Measurements from ENCODE around the gene KLF1. TPM values are rescaled to one million over a fixed set of nuclear protein-coding genes. Genes with fewer than 3 reads are reported as not detected.

Gene KLF1
- total and polyA plus RNA-seq, 10 of the 15 experiments (the other 5 are each of a cell fraction or from before 2014, with no cell fraction given), result 0.04 to 0.38 (median 0.08) TPM; not detected in 3

GRCh38 chr19:12881172-12881808, 5.7 kb downstream of the KLF1 start, which contains the start of gene DNASE2:
DNASE2 (minus strand) TSS chr19:12881449; CDS start chr19:12881375, 74 bp downstream.
- in situ Hi-C loops (cut with MboI), result loop anchor here (10.0 kb wide), 1 partner anchor 214 kb away; no protein-coding TSS in a partner anchor
- Histone ChIP-seq H3K4me2 (ENCODE audit: control insufficient read depth, insufficient read depth) (peak within 1 kb of the TSS; percentile 91), H3K27ac (ENCODE audit: control insufficient read depth, insufficient read depth) (peak within 1 kb of the TSS; percentile 82), H3K9ac (ENCODE audit: control insufficient read depth, insufficient read depth, low read length) (peak within 1 kb of the TSS; percentile 75), H3K79me2 (ENCODE audit: control insufficient read depth, insufficient read depth, low read length) (peaks cover 4% of the 10 kb centered on the region; the same call in 1 of the 2 replicates), H2AFZ (ENCODE audit: control insufficient read depth, low read depth, low read length) (peak within 1 kb of the TSS; percentile 92), H3K4me3 (peak within 1 kb of the TSS; percentile 90), H4K20me1 (ENCODE audit: control insufficient read depth, insufficient read depth) (no peaks in the 10 kb centered on the region), H3K36me3 (ENCODE audit: control insufficient read depth in 2 of 2, insufficient read depth in 2 of 2, low read length in 1 of 2) (peaks cover 0 to 4% of the 10 kb centered on the region in 2 experiments; a peak in 2 of 4 replicates), H3K27me3 (replicated peaks in 1 of 2; ENCODE audit: control insufficient read depth in 2 of 2, insufficient read depth in 2 of 2, low read length in 1 of 2) (no peaks in the 10 kb centered on the region; a peak in 1 of 4 replicates), H3K9me3 (replicated peaks; ENCODE audit: control insufficient read depth, insufficient read depth, low read length) (peaks cover 7% of the 10 kb centered on the region), H3K4me1 (ENCODE audit: control insufficient read depth, insufficient read depth, low read length) (peaks cover 16% of the 10 kb centered on the region)
- intact Hi-C loops (cut with micrococcal nuclease; ENCODE audit: unreplicated experiment), result no loop called here
- SMC1A ChIA-PET (ENCODE audit: uncharacterized antibody, unreplicated experiment), result interaction anchor here (0.8 to 4.1 kb wide), 4 partner anchors 10 to 96 kb away, joined by 3 to 23 read pairs (median 4); partner anchors contain the start of gene GCDH
- BruUV-seq (replicated peaks), result no TSS peak
- peak; percentile 85 for DNase-seq (ENCODE audit: low read depth, low spot score)
- CTCF ChIA-PET, result interaction anchor here (1.1 to 13.2 kb wide), 13 partner anchors 9 to 121 kb away, joined by 3 to 182 read pairs (median 4); partner anchors contain the start of genes FARSA and GCDH
- peak; percentile 99 for FAIRE-seq
- peak; percentile 88 for ATAC-seq
- 2% methylated on average over 38 of the region's 38 CpGs for WGBS (ENCODE audit: insufficient coverage, insufficient replicate concordance, low lambda C conversion rate, missing lambda C conversion rate)
- POLR2A ChIA-PET, result interaction anchor here (0.5 to 3.3 kb wide), 9 partner anchors 10 to 147 kb away, joined by 3 to 35 read pairs (median 4); partner anchors contain the start of genes CALR, FARSA, GCDH and PRDX2
- RAD21 ChIA-PET (ENCODE audit: unreplicated experiment), result interaction anchor here (0.7 to 2.4 kb wide), 4 partner anchors 9 to 223 kb away, joined by 3 to 21 read pairs (median 12); partner anchors contain the start of gene GCDH
- TF ChIP-seq EGR1 (IDR thresholded peaks at IDR 0.05; ENCODE audit: borderline replicate concordance in 1 of 2, low read depth in 2 of 2, low read length in 2 of 2) (0 out of 3 replicates have a peak, but pooled peaks of 1 of the 2 experiments have one; percentile 37), ASH2L (IDR thresholded peaks at IDR 0.05; ENCODE audit: borderline replicate concordance, low read depth) (no peak), BCL11A (IDR thresholded peaks at IDR 0.05; ENCODE audit: low read depth, low read length) (no peak), ZNF217 (IDR thresholded peaks at IDR 0.05) (no peak), SMAD5 (IDR thresholded peaks at IDR 0.05; ENCODE audit: low read depth) (no peak), NR2C2 (IDR thresholded peaks at IDR 0.05; ENCODE audit: borderline replicate concordance, control insufficient read depth, insufficient read length, low read depth) (no peak), GABPA (IDR thresholded peaks at IDR 0.05; ENCODE audit: low read depth) (no peak), POLR2AphosphoS5 (IDR thresholded peaks at IDR 0.05; ENCODE audit: low read length) (peak; percentile 83), ZNF622 (IDR thresholded peaks at IDR 0.05) (no peak), IRF4 (IDR thresholded peaks at IDR 0.05; ENCODE audit: low read depth, low read length) (peak; percentile 80), DPF2 (IDR thresholded peaks at IDR 0.05) (peak; percentile 95), GATAD2B (conservative IDR thresholded peaks at IDR 0.05; ENCODE audit: low read depth) (peak; percentile 92), ZNF592 (IDR thresholded peaks at IDR 0.05) (no peak), RUNX3 (IDR thresholded peaks at IDR 0.05; ENCODE audit: low read length) (peak; percentile 27; the same call in 1 of the 2 replicates), MYC (IDR thresholded peaks at IDR 0.05; ENCODE audit: insufficient read depth, insufficient read length, insufficient replicate concordance, low read length, severe bottlenecking) (no peak)
- TF ChIP-seq, protein P1, sequence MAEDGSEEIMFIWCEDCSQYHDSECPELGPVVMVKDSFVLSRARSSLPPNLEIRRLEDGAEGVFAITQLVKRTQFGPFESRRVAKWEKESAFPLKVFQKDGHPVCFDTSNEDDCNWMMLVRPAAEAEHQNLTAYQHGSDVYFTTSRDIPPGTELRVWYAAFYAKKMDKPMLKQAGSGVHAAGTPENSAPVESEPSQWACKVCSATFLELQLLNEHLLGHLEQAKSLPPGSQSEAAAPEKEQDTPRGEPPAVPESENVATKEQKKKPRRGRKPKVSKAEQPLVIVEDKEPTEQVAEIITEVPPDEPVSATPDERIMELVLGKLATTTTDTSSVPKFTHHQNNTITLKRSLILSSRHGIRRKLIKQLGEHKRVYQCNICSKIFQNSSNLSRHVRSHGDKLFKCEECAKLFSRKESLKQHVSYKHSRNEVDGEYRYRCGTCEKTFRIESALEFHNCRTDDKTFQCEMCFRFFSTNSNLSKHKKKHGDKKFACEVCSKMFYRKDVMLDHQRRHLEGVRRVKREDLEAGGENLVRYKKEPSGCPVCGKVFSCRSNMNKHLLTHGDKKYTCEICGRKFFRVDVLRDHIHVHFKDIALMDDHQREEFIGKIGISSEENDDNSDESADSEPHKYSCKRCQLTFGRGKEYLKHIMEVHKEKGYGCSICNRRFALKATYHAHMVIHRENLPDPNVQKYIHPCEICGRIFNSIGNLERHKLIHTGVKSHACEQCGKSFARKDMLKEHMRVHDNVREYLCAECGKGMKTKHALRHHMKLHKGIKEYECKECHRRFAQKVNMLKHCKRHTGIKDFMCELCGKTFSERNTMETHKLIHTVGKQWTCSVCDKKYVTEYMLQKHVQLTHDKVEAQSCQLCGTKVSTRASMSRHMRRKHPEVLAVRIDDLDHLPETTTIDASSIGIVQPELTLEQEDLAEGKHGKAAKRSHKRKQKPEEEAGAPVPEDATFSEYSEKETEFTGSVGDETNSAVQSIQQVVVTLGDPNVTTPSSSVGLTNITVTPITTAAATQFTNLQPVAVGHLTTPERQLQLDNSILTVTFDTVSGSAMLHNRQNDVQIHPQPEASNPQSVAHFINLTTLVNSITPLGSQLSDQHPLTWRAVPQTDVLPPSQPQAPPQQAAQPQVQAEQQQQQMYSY (CRISPR knock-in tag; IDR thresholded peaks at IDR 0.05), result no peak
